Memory B cell (primary cell): ENCODE measurements around the gene CHN2.

ENCODE experiments used
- ATAC-seq: fragments of 150-1000 bp; cut with Tn5 transposase; 2 replicates; pipeline ENCODE4 v1.10.0; 2021; ENCODE audit warnings: low read depth, mild to moderate bottlenecking, moderate library complexity
- DNase-seq, 2 donors: peaks; one replicate each; pipeline ENCODE4 v3.0.0; 2022; ENCODE audit warnings: low spot score in 2 of 2
- H3K27ac Mint-ChIP-seq: one replicate; pipeline ENCODE4 v1.8.0; 2022; ENCODE audit warnings: mild to moderate bottlenecking, moderate library complexity, mixed read lengths
- H3K27me3 Mint-ChIP-seq: one replicate; pipeline ENCODE4 v1.8.0; 2022; ENCODE audit warnings: mixed read lengths
- H3K36me3 Mint-ChIP-seq: one replicate; pipeline ENCODE4 v1.8.0; 2022; ENCODE audit warnings: mild to moderate bottlenecking, mixed read lengths
- H3K4me1 Mint-ChIP-seq: one replicate; pipeline ENCODE4 v1.8.0; 2022; ENCODE audit warnings: mixed read lengths
- H3K4me3 Mint-ChIP-seq: one replicate; pipeline ENCODE4 v1.8.0; 2022; ENCODE audit warnings: mild to moderate bottlenecking, moderate library complexity, mixed read lengths
- H3K9me3 Mint-ChIP-seq: one replicate; pipeline ENCODE4 v1.8.0; 2022; ENCODE audit warnings: mixed read lengths

Gene CHN2

DNA sequence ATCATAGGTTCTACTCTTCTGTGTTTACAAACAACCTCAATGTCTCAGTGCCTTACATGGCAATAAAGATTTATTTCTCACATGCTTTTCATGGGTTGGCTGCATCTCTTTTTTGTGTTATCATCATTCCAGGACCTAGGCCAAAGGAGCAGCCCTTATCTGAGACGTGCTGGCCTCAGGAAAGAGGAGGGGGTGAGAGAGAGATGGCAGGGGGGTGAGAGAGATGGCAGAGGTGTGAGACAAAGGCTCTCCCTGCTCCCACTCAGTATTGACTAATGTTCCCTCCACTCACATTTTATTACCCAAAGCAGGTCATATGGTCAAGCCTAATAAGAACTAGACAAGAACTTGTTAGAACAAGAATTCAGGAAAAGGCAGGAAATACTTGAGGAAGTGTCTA, 249.0 kb downstream of the CHN2 start:
- no peaks in the 10 kb centered on the region for H3K4me1 Mint-ChIP-seq
- no peaks in the 10 kb centered on the region for H3K36me3 Mint-ChIP-seq
- H3K4me3 Mint-ChIP-seq: no peak overlapping the region
- ATAC-seq: no peak
- no peaks in the 10 kb centered on the region for H3K27me3 Mint-ChIP-seq
- H3K27ac Mint-ChIP-seq: no peak overlapping the region
- H3K9me3 Mint-ChIP-seq: no peaks in the 10 kb centered on the region
- no peak for DNase-seq

DNA sequence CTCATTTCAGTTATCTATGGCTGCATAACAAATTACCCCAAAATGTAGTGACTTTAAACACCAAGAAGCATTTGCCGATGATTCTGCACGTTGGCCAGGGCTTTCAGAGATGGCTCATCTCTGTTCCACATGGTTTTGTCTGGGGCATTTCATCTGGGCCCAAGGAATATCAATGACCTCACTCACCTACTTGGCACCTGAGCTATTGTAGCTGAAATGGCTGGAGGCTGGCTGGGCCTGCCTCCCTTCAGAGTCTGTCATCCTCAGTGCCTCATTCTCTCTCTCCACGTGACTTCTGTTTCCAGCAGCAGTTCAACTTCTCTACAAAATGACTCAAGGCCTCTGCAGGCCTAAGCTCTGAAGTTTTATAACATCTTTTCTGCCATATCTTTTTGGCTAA, 249.7 kb downstream of the CHN2 start:
- no peak for DNase-seq
- ATAC-seq: no peak
- H3K36me3 Mint-ChIP-seq: no peaks in the 10 kb centered on the region

DNA sequence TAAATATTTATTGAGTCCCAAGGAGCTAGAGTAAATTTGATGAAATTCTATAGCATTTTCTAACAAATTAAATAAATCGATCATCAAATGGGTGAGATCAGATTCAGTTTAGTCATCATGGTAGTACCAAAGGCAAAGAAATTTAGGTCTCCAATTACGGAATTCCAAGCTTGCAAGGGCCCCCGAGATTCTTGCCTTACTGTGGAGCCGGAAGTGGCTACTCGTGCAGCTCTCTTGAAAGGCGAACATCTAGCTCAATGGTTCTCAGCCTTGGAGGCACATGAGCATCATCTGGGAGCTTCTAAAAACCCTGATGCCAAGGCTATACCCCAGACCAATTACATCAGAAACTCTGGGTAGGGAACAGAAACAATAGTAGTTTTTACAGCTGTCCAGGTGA, 251.2 kb downstream of the CHN2 start:
- no peak overlapping the region for H3K4me3 Mint-ChIP-seq
- ATAC-seq (no peak), DNase-seq (no peak)
- no peaks in the 10 kb centered on the region for H3K9me3 Mint-ChIP-seq
- no peaks in the 10 kb centered on the region for H3K36me3 Mint-ChIP-seq
- H3K27ac Mint-ChIP-seq: no peak overlapping the region
- H3K4me1 Mint-ChIP-seq: no peaks in the 10 kb centered on the region
- no peaks in the 10 kb centered on the region for H3K27me3 Mint-ChIP-seq

More for the DNA sequence above, 249.7 kb downstream of the CHN2 start:
- no peaks in the 10 kb centered on the region for H3K27me3 Mint-ChIP-seq
- no peaks in the 10 kb centered on the region for H3K9me3 Mint-ChIP-seq
- no peak overlapping the region for H3K27ac Mint-ChIP-seq
- no peaks in the 10 kb centered on the region for H3K4me1 Mint-ChIP-seq
- H3K4me3 Mint-ChIP-seq: no peak overlapping the region

DNA sequence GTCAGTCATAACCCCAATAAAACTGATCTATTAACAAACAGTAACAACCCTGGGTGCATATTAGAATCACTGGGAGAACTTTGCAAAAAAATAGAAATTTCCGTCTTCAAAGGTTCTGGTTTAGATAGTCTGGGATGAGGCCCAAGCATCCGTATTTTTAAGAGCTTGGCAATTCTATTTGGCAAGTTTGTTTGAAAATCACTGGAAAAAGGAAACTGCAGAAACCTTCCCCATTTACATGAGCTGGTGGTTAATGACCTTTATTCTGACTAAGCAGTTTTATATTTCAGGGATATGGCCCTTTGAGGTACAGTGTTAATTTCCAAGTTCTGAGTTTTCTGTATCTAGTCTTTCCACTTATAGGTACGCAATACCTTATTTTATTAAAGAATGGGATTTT, 253.3 kb downstream of the CHN2 start:
- H3K4me3 Mint-ChIP-seq: no peak overlapping the region
- no peaks in the 10 kb centered on the region for H3K9me3 Mint-ChIP-seq
- ATAC-seq (no peak), DNase-seq (no peak)
- no peaks in the 10 kb centered on the region for H3K4me1 Mint-ChIP-seq
- no peaks in the 10 kb centered on the region for H3K36me3 Mint-ChIP-seq
- no peak overlapping the region for H3K27ac Mint-ChIP-seq
- H3K27me3 Mint-ChIP-seq: no peaks in the 10 kb centered on the region

DNA sequence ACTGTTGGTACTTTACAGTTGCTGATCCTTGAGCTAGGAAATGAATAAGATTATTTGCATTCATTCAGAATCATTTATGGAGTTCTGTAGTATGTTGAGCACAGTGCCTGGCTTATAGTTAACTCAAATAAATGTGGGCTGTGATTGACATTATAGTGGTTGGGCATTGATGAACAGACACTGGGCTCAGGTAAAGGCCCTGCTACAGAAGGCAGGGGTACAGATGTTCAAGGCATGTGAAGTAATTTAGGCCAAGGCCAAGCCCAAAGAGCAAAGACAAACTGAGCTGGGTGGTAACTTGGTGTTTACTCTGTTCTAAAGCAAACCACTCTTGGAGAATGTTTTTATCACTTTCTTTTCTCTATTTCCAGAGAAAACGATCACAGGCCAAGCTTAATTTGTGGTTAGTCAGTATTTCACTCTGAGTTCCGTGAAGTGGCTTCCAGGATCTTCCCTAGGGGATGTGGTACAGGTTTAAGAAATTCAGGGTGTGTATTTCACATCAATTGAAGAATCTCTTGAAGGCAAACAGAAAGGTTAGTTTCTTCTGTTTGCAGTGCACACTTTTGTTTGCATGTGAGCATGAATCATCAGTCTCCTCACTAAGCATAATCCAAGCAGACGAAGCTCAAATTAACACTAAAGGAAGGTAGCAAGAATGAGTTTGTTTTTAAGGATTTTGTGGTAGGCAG, 255.1 kb downstream of the CHN2 start:
- no peaks in the 10 kb centered on the region for H3K4me1 Mint-ChIP-seq
- no peaks in the 10 kb centered on the region for H3K27me3 Mint-ChIP-seq
- no peak overlapping the region for H3K4me3 Mint-ChIP-seq
- H3K27ac Mint-ChIP-seq: no peak overlapping the region
- H3K9me3 Mint-ChIP-seq: no peaks in the 10 kb centered on the region
- no peak for ATAC-seq
- no peaks in the 10 kb centered on the region for H3K36me3 Mint-ChIP-seq
- DNase-seq: no peak

DNA sequence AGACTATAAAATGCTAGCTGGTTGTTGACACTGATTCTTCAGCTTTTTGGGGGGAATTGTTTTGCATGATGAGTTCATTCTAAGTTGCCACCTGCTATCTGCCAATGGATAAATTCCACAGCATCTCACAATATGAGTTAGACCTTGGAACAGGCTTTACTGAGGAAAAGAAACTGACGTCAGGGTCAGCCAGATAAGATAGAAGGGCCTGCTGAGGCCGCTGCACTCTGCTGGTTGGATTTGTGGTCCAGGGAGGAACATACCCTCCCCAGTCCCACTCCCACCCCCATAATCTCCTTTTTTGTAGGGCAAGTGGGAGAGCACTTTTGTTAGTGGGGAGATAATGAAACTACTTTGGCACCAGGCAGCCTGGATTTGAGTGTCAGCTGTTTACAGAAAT, 258.4 kb downstream of the CHN2 start:
- DNase-seq: no peak
- Mint-ChIP-seq H3K36me3 (no peaks in the 10 kb centered on the region), H3K27me3 (no peaks in the 10 kb centered on the region), H3K4me1 (no peaks in the 10 kb centered on the region), H3K4me3 (no peak overlapping the region), H3K9me3 (no peaks in the 10 kb centered on the region), H3K27ac (no peak overlapping the region)
- ATAC-seq: no peak

DNA sequence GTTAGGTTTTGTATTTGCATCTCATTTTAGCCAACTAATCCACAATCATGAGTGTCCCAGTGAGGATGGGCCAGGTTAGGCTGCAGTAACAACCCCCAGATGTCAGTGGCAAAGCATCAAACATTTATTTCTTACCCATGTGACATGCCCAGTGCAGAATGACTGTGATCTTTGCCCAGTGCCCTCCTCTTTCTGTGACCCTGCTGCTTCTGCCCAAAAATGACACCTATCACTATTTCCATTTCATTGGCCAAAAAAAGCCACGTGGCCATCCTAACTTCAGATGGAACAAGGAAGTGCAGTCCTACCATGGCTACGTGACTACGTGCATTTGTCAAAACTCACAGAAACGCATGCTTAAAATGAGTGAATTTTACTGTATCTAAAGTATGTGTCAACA, 259.9 kb downstream of the CHN2 start:
- Mint-ChIP-seq H3K36me3 (no peaks in the 10 kb centered on the region), H3K9me3 (no peaks in the 10 kb centered on the region), H3K27ac (no peak overlapping the region), H3K4me1 (no peaks in the 10 kb centered on the region), H3K27me3 (no peaks in the 10 kb centered on the region), H3K4me3 (no peak overlapping the region)
- no peak for ATAC-seq
- no peak for DNase-seq

DNA sequence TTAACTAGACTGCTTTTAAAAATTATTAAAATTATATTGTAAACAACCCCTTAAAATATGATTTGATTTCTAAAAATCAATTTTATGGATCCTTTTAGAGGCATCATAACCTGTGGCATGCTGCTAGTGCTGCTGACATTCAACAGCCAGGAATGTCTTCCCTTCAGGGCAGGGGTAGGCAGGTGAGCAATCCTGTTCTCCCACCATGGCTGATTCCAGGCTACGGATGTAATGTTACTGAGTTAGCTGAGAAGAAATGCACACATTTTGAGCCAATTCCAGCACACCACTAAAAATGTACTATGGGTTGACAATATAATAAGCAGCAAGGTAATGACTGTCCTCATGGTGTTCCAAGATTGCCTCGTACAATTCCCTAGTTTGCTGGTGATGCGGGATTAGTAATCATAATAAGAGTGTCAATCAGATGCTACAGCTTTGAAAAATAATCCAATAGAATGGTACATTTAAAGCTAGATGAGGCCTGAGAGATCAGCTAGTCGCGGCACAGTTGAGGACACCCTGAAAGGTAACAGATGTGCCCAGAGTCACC, 260.4 kb downstream of the CHN2 start:
- Mint-ChIP-seq H3K9me3 (no peaks in the 10 kb centered on the region), H3K36me3 (no peaks in the 10 kb centered on the region), H3K27me3 (no peaks in the 10 kb centered on the region), H3K4me3 (no peak overlapping the region), H3K27ac (no peak overlapping the region), H3K4me1 (no peaks in the 10 kb centered on the region)
- no peak for ATAC-seq
- DNase-seq: no peak

DNA sequence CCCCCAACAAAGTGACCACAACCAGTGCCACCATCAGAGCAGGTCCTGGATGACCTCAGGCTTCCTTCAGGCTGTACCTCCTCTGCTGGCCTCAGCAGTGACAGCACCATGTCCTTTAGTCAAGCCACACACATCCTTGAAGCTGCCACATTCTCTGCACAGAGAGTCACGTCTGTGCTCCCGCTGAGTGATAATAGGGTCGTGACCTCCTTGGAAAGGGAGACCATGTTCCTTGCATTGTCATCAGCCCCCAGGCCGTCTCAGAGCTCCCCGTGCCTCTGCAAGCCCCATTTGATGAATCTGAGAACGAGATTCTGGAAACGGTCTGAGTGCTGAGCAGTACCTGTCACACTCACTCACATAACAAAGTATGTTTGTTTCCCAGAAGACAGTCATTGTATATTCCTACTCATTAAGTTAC, 262.6 kb downstream of the CHN2 start:
- no peaks in the 10 kb centered on the region for H3K9me3 Mint-ChIP-seq
- H3K36me3 Mint-ChIP-seq: no peaks in the 10 kb centered on the region
- no peak overlapping the region for H3K4me3 Mint-ChIP-seq
- no peak overlapping the region for H3K27ac Mint-ChIP-seq
- H3K27me3 Mint-ChIP-seq: no peaks in the 10 kb centered on the region
- H3K4me1 Mint-ChIP-seq: no peaks in the 10 kb centered on the region
- no peak for DNase-seq
- no peak for ATAC-seq

DNA sequence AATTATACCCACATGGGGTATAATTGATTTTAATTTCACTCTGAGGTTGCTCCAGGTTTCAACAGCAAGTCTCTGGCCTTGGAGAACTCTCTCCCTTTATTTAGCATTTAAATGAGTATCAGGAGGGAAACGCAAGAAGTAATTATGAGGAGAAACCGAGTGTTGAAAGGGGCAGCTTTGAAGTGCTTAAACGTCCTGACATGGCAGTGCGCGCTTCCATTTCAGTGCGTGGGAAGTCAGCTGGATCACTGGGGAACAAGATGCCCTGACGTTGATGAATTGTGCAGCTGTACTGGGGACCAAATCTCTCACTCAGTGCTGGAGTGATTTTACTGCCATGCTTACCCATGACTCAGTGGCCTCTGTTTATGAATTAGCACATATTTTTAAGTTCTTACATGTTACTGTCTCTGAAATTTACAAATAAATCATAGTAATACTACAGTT, 263.0 kb downstream of the CHN2 start:
- Mint-ChIP-seq H3K4me1 (no peaks in the 10 kb centered on the region), H3K27me3 (no peaks in the 10 kb centered on the region), H3K4me3 (no peak overlapping the region), H3K36me3 (no peaks in the 10 kb centered on the region), H3K9me3 (no peaks in the 10 kb centered on the region), H3K27ac (no peak overlapping the region)
- ATAC-seq (no peak), DNase-seq (no peak)

DNA sequence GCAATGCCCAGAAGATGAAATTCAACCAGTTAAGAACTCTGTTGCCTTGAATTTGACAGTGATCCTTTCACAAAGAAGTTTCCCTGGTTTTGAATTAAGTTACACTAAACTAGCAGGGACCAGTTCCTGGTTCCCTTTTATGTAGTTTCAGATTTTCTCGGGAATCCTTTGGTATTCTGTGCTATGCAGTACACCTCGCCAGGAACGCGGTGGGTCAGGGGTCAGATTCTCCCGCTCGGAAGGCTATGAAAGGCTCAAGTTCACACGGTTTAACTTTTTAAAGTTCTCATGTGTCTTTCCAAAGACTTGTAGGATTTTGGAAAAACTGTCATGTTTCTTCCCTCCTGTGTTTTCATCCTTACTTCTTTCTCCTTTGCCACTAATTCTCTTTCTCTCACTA, 264.4 kb downstream of the CHN2 start:
- no peaks in the 10 kb centered on the region for H3K27me3 Mint-ChIP-seq
- no peak overlapping the region for H3K27ac Mint-ChIP-seq
- H3K4me3 Mint-ChIP-seq: no peak overlapping the region
- ATAC-seq (no peak), DNase-seq (no peak)
- no peaks in the 10 kb centered on the region for H3K36me3 Mint-ChIP-seq
- H3K9me3 Mint-ChIP-seq: no peaks in the 10 kb centered on the region
- H3K4me1 Mint-ChIP-seq: no peaks in the 10 kb centered on the region

DNA sequence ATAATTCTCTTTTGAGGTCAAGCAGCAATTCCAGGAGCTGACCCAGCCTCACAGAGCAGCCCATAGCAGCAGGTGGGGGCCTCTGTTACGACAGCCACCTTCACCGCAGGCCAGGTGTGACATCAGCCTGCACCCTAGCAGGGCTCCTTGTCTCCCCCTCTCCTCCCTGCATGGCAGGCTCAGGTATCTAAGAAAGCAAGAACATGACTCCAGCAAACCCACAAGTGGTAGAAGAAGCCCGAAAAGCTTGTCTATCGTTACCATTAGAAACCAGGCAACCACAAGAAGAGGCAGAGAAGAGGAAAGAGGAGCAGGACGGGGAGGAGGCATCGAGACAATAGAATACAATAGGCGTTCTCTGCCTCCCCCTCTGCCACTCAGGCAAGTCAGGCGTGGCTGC, 265.0 kb downstream of the CHN2 start:
- Mint-ChIP-seq H3K4me3 (no peak overlapping the region), H3K27ac (no peak overlapping the region), H3K4me1 (no peaks in the 10 kb centered on the region), H3K27me3 (no peaks in the 10 kb centered on the region), H3K36me3 (no peaks in the 10 kb centered on the region), H3K9me3 (no peaks in the 10 kb centered on the region)
- no peak for ATAC-seq
- DNase-seq: no peak

DNA sequence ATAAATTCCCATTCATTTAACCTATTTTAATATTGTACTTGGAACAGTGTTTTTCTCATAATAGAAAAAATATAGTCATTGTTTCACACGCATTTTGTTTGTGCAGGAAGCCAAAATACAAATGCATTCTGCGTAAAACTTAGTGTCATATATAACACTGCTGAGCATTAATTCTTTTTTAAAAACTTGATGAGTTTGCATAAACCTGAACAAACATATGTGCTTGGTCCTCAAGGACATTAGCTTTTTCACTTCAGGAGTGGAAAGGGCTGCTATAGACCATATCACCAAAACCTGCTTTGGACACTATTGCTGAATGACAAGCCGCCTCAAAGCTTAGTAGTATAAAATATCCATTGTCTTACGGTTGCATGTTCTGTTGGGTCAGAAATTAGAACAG, 267.4 kb downstream of the CHN2 start:
- Mint-ChIP-seq H3K4me1 (no peaks in the 10 kb centered on the region), H3K36me3 (no peaks in the 10 kb centered on the region), H3K4me3 (no peak overlapping the region), H3K9me3 (no peaks in the 10 kb centered on the region), H3K27me3 (no peaks in the 10 kb centered on the region), H3K27ac (no peak overlapping the region)
- no peak for DNase-seq
- ATAC-seq: no peak

DNA sequence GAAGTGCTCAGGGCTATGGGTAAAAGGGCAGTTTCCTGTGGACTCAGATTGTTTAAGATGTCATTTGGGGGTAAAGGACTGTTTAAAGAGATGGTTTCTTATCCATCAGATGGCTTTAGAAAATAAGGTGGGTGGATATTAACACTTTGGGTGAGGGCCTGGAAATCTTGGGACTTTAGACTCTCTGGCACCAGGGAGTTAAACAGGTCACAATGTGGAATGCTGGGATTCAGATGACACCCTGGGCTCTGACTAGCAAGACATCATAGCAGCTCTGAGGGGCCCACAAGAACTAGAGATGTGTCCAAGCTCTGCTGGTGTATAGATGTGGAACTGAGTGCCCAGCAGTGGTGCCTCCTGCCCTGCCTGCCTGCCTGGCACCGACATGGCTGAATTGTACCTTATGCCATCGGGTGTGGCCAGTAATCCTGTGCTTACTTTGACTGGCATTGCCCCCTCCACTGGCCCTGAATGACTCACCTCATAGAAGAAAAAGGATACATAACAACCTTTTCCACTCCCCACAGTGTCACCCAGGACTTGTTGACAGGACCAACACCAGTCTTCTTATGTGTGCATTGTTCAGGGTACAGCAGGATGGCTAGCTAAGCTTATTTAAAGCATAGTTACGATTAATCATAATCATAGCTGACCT, 269.1 kb downstream of the CHN2 start:
- Mint-ChIP-seq H3K4me3 (no peak overlapping the region), H3K36me3 (no peaks in the 10 kb centered on the region), H3K27ac (no peak overlapping the region), H3K27me3 (no peaks in the 10 kb centered on the region), H3K9me3 (no peaks in the 10 kb centered on the region), H3K4me1 (no peaks in the 10 kb centered on the region)
- DNase-seq (no peak), ATAC-seq (no peak)

DNA sequence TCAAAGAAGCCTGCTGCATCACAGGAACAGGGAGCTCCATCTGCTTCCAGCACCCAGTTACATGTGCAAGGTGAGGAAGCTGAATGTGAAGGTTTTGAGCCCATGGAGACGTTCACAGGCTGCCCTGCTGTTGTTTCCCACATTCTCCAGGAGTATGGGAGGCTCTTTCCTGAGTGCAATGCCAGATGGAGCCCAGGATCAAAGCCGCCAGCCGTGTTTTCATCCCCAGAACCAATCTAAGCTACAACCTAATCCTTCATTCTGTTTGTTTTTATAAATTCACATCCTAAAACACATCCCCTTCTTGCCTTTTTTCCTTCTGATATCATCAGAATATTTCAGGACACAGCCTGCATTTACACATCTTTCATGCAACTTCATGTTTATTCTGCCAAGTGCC, 270.2 kb downstream of the CHN2 start:
- Mint-ChIP-seq H3K4me1 (no peaks in the 10 kb centered on the region), H3K27ac (no peak overlapping the region), H3K27me3 (no peaks in the 10 kb centered on the region), H3K4me3 (no peak overlapping the region), H3K36me3 (no peaks in the 10 kb centered on the region), H3K9me3 (no peaks in the 10 kb centered on the region)
- ATAC-seq (no peak), DNase-seq (no peak)
